Measurements from ENCODE around the gene DNAAF9. TPM values are rescaled to one million over a fixed set of nuclear protein-coding genes. Genes with fewer than 3 reads are reported as not detected.
A peak's percentile ranks its signal among the peaks of the same experiment; 100 is the strongest.

The DNAAF9 gene
- 10 to 100 TPM; 28.8 to 35.3 (median 32.0) TPM for total RNA-seq

DNA sequence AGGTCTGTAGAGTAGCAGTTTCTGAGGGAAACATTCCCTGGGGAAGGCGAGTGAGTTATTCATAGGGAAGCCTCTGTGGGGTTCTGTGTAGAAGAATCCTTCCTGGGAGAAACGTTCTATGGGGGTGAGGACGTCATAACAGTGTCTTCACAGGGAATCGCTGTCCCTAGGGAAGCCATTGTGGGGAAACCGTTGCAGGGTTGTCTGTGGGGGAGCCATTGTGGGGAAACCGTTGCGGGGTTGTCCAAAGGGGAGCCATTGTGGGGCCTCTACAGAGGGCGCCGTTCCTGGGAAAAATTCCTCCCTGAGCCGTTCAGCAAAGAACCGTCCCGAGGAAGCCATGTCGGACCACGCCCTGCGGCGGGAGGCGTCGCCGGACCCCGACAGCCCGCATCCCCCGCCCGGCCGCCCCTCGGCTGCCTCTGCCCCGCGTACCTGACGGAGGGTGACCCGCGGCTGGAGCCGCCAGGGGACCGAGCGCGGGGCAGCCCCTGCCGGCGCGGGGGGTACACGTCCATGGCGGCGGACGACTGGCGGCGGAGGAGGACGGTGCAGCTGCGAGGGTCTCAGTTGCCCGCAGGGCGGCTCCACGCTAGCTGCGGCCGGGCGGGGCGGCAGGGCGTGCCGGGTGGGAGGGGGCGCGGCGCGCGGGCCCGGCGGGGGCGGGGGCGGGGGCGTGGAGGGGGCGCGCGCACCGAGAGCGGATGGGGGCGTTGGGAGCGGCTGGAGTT, at the start of gene DNAAF9:
DNAAF9 (minus strand) TSS at position 630 of the 731 bp plus-strand sequence; CDS start at position 518, 112 bp downstream.
- Histone ChIP-seq H3K27ac (peak within 1 kb of the TSS; percentile 83 to 97 (median 92)), H3K27me3 (no peaks in the 10 kb centered on the region), H3K4me3 (peak within 1 kb of the TSS; percentile 49 to 98 (median 78)), H3K36me3 (no peaks in the 10 kb centered on the region), H3K9me3 (no peaks in the 10 kb centered on the region), H3K4me1 (peaks cover 0 to 32% (median 5%) of the 10 kb centered on the region in 4 donors)
- TF ChIP-seq POLR2A (IDR thresholded peaks at IDR 0.05): no peak
- TF ChIP-seq, protein P1, sequence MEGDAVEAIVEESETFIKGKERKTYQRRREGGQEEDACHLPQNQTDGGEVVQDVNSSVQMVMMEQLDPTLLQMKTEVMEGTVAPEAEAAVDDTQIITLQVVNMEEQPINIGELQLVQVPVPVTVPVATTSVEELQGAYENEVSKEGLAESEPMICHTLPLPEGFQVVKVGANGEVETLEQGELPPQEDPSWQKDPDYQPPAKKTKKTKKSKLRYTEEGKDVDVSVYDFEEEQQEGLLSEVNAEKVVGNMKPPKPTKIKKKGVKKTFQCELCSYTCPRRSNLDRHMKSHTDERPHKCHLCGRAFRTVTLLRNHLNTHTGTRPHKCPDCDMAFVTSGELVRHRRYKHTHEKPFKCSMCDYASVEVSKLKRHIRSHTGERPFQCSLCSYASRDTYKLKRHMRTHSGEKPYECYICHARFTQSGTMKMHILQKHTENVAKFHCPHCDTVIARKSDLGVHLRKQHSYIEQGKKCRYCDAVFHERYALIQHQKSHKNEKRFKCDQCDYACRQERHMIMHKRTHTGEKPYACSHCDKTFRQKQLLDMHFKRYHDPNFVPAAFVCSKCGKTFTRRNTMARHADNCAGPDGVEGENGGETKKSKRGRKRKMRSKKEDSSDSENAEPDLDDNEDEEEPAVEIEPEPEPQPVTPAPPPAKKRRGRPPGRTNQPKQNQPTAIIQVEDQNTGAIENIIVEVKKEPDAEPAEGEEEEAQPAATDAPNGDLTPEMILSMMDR (IDR thresholded peaks at IDR 0.05): peak in 4 of 5 experiments; percentile 20 to 76 (median 64)
- WGBS, 2 donors: 1% methylated on average over 20 to 33 of the region's 71 CpGs
- peak in 1 of 2 donors; percentile 36 for DNase-seq (ENCODE audit: low spot score in 2 of 2)

DNA sequence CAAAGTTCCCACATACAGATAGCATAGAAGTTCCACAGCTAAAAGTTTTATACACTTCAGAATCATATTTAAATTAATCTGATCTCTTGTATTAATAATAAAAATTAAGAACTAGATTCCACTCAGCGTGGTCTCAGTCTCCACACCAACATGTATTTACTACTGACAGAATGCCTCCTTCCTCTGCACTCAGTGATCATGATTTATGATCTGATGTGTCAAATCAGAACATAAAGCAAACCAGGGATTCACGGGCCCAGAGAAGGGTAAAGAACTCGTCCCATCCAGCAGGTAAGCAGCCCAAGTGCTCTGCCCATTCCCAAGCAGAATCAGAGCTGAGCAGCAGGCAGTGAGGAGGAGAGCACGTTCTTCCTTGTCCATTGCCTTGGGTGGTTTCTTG, 49.2 kb upstream of the DNAAF9 start:
- no peaks in the 10 kb centered on the region for H3K36me3 ChIP-seq
- no peaks in the 10 kb centered on the region for H3K27me3 ChIP-seq
- H3K4me1 ChIP-seq: no peaks in the 10 kb centered on the region
- 60 to 66% methylated on average over 4 of the region's 4 CpGs for WGBS, 2 donors
- DNase-seq (ENCODE audit: low spot score in 2 of 2): no peak
- TF ChIP-seq POLR2A (IDR thresholded peaks at IDR 0.05) (no peak), EP300 (IDR thresholded peaks at IDR 0.05) (no peak)
- TF ChIP-seq, protein P1 (IDR thresholded peaks at IDR 0.05): no peak
- no peaks in the 10 kb centered on the region for H3K9me3 ChIP-seq
- no peak overlapping the region for H3K27ac ChIP-seq
- no peak overlapping the region for H3K4me3 ChIP-seq

DNA sequence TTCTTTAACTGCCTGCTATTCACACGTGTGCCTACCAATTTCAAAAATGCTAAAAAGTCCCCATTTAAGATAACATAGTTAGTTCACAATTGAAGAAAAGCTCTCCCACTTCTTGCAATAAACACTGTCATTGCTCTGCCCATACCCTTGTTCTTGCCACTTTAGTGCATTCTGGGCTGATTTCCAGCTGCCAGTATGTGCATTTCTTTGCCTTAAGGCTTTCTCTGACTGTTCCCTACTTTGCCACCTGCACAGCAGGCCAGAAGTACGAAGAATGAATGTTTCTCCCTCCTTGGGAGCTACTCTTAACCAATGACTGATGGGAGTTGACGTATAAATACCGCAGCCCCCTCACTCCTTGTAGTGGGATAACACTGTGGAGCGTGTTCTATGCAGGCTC, 47.4 kb upstream of the DNAAF9 start:
- no peaks in the 10 kb centered on the region for H3K27me3 ChIP-seq
- H3K4me3 ChIP-seq: no peak overlapping the region
- no peaks in the 10 kb centered on the region for H3K36me3 ChIP-seq
- peak overlapping the region in 1 of 4 donors; percentile 14 for H3K27ac ChIP-seq
- WGBS, 2 donors: 41 to 47% methylated on average over 5 of the region's 5 CpGs
- TF ChIP-seq POLR2A (IDR thresholded peaks at IDR 0.05) (no peak), EP300 (IDR thresholded peaks at IDR 0.05) (no peak)
- TF ChIP-seq, protein P1 (IDR thresholded peaks at IDR 0.05): no peak
- H3K4me1 ChIP-seq: no peaks in the 10 kb centered on the region
- no peaks in the 10 kb centered on the region for H3K9me3 ChIP-seq
- DNase-seq (ENCODE audit: low spot score in 2 of 2): no peak

DNA sequence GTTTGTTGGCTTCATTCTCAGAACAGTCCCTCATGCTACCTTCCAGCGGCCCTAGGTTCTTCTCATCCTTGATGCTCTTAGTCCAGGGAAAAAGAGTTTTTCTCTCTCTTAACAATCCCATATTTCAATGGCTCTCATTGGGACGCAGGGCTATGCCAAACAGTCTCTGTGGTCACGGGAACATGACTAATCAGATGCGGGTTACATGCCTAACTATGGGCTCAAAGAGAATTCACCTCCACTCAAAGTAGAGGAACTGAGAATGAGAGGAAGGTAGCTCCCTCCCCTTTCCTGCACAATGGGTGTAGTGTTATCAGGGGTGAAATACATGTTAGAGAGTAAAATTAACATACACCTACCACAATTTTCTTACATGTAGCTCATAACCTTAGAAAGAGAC, 45.2 kb upstream of the DNAAF9 start:
- DNase-seq (ENCODE audit: low spot score in 2 of 2): no peak
- WGBS, 2 donors: 79 to 83% methylated on average over 4 of the region's 4 CpGs
- no peak overlapping the region for H3K27ac ChIP-seq
- no peaks in the 10 kb centered on the region for H3K9me3 ChIP-seq
- no peaks in the 10 kb centered on the region for H3K4me1 ChIP-seq
- TF ChIP-seq EP300 (IDR thresholded peaks at IDR 0.05): no peak
- no peak for TF ChIP-seq POLR2A (IDR thresholded peaks at IDR 0.05)
- TF ChIP-seq, protein P1 (IDR thresholded peaks at IDR 0.05): no peak
- no peaks in the 10 kb centered on the region for H3K27me3 ChIP-seq
- no peaks in the 10 kb centered on the region for H3K36me3 ChIP-seq
- no peak overlapping the region for H3K4me3 ChIP-seq

DNA sequence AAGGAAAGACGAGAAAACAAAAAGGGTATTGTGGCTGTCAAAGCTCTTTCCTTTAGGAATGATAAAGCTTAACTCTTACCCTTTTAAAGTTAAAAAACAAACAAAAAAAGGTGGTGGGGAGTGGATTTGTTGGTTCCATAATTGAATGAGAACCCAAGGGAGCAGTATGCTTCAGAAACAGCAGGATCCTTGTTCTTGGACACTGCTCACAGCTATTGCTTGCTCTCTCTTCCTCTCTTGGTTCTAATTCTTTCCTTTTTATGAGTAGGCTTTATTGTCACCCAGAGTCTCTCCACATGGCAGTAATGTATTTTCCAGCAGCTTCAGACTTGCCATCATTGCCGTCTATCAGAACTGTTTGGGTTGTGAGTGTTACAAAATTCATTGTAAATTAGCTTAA, 44.7 kb upstream of the DNAAF9 start:
- DNase-seq (ENCODE audit: low spot score in 2 of 2): no peak
- Histone ChIP-seq H3K4me3 (no peak overlapping the region), H3K27ac (no peak overlapping the region), H3K27me3 (no peaks in the 10 kb centered on the region), H3K36me3 (no peaks in the 10 kb centered on the region), H3K4me1 (no peaks in the 10 kb centered on the region), H3K9me3 (no peaks in the 10 kb centered on the region)
- WGBS, 2 donors: 17 to 25% methylated on average over 2 of the region's 2 CpGs
- TF ChIP-seq, protein P1 (IDR thresholded peaks at IDR 0.05): no peak
- no peak for TF ChIP-seq POLR2A (IDR thresholded peaks at IDR 0.05)
